ENCODE measurements around the gene PLEKHG4B.

DNA sequence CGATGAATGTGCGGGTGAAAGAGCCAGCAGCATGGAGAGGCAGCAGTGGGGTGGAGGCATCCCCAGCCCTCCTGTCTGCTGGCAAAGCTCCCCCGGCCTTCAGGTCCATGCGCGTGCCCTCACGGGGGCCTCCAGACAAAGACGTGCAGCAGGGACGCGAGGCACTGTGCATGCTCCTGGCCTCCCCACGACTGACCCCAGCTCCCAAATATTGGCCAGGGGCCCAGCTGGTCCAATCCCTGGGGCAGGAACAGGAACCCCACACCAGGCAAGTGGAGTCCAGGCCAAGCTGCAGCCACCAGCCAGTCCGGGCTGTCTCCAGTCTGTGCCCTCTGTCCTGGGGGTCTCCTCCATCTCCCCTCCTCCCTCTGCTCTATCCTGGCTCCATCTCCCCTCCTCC is 65.8 kb downstream of the PLEKHG4B start:
- TF ChIP-seq, protein P1, sequence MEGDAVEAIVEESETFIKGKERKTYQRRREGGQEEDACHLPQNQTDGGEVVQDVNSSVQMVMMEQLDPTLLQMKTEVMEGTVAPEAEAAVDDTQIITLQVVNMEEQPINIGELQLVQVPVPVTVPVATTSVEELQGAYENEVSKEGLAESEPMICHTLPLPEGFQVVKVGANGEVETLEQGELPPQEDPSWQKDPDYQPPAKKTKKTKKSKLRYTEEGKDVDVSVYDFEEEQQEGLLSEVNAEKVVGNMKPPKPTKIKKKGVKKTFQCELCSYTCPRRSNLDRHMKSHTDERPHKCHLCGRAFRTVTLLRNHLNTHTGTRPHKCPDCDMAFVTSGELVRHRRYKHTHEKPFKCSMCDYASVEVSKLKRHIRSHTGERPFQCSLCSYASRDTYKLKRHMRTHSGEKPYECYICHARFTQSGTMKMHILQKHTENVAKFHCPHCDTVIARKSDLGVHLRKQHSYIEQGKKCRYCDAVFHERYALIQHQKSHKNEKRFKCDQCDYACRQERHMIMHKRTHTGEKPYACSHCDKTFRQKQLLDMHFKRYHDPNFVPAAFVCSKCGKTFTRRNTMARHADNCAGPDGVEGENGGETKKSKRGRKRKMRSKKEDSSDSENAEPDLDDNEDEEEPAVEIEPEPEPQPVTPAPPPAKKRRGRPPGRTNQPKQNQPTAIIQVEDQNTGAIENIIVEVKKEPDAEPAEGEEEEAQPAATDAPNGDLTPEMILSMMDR (IDR thresholded peaks at IDR 0.05; ENCODE audit: insufficient read depth, low read length, poor library complexity, severe bottlenecking): no peak
- TF ChIP-seq EZH2phosphoT487 (conservative IDR thresholded peaks at IDR 0.05; ENCODE audit: low read length): no peak
